ENCODE results near the gene MIB1.
"Not testable (repeated sequence)": the region's sequence is repeated elsewhere in the genome, so short reads cannot be mapped to it uniquely, and the experiment has no call there.

MIB1 gene

DNA sequence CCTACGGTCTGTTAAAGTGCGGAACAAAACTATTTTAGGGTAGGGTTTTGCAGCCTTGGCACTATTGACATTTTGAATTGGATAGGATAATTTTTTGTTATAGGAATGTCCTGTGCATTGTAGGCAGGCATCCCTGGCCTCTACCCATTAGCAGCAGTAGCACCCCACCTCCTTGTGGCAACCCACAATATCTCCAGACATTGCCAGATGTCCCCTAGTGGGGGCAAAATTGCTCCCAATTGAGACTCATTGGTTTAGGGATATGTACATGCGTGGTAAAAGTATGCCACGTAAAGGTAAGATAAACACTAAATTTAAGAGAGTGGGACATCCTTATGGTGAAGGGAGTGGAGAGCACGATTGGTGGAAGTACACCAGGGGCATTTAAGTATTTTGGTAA is 4.6 kb downstream of the MIB1 start:
- no peak for DNase-seq

DNA sequence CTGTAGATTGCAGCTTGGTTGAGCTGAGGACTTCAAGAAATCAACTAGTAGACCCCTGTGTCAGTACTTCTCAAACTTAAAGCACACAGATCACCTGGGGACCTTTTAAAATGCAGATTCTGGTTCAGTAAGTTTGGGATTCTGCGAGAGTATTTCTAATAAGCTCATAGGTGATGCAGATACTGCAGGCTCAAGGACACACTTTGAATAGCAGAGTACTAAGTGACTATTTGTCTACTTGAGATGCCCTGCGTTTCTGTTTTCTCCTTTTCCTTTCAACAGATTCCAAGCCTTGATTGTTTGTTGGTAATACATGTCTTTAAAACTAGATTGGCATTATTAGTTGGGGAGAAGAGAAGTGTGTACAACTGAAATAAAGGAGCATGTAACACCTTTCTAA is 6.7 kb downstream of the MIB1 start:
- no peak for DNase-seq

DNA sequence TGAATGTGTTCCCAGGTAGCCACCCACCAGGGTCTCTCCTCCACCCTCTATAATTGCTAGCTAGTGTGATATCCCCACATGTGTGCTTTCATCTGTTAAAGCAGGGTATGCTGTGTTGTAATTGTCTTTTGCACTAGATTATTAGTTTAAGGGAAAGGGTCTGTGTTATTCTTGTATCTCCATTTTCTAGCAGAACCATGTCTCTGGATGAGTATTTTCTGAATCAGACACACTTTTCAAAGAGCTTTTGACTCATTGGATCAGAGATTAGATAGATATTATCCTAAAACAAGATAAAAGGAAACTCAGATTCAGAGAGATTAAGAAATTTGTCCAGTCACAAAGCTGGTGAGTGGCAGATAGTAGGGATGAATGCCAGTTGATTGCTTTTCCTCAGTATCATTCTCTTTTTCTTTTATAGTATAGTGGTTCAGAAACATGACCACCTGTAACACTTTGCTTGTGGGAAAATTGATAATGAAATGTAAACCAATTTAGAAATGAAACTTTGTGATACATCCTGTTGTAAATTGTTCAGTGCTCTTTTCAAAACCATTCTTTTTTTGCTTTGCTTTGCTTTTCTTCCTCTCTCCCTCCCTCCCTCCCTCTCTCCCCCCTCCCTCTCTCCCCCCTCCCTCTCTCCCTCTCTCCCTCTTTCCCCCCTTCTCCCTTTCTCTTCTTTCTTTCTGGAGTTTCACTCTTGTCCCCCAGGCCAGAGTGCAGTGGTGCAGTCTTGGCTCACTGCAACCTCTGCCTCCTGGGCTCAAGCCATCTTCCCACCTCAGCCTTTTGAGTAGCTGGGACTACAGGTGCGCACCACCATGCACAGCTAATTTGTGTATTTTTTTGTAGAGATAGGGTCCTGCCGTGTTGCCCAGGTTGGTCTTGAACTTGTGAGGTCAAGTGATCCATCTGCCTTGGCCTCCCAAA is 7.4 kb downstream of the MIB1 start:
- no peak for DNase-seq

DNA sequence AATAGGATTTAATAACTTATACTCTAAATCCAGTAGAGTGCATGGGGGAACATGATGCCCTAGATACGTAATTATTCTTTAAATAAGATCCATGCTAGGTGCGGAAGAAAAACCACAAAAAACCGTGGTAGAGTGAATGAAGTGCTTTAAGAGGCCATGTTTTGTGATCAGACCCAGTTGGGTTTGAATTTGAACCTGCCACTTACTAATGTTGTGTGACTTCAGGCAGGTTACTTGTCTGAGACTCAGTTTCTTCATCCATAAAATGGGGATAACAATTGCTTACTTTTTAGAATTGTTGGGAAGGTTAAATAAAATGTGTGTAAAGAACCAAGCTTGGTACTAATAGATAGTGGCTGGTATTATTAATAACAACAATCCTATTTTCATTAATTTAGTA is 17.2 kb downstream of the MIB1 start:
- no peak for DNase-seq

DNA sequence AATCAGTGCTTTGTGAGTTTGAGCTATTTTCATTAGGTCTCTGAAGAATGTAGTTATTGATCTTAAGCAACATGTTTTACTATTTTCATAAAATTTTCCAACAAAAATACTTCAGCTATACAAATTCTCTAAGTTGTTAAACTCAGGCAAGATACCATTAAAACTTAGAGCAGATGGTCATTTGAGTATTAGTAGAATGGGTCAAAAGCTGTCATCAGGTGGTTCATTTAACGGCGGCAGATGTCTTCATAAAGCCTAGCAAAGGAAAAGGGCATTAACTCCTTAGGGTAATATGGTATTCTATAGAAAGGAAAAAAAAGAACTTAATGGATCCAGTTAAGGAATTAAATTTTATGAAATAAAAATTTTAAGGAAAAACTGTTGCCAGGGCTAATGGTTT is 19.2 kb downstream of the MIB1 start:
- DNase-seq, result no peak

DNA sequence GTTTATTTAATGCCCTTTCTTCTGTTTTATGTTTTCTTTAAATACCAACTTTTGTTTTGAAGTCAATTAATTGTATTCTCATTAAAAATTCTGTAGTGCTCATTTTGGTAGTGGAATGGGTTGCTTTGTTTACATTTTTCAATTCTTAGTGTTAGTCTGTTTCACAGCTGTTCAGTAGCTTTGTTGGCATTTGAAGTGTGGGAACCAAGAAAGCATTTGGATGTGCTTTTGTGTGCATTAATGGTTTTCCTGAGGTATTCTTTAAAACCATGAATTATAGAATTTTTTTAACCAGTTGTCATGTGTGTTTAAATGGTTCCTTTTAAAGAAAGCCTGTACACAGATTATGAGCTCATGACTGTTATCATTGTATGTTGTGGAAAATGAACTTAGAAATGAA is 19.7 kb downstream of the MIB1 start:
- no peak for DNase-seq

DNA sequence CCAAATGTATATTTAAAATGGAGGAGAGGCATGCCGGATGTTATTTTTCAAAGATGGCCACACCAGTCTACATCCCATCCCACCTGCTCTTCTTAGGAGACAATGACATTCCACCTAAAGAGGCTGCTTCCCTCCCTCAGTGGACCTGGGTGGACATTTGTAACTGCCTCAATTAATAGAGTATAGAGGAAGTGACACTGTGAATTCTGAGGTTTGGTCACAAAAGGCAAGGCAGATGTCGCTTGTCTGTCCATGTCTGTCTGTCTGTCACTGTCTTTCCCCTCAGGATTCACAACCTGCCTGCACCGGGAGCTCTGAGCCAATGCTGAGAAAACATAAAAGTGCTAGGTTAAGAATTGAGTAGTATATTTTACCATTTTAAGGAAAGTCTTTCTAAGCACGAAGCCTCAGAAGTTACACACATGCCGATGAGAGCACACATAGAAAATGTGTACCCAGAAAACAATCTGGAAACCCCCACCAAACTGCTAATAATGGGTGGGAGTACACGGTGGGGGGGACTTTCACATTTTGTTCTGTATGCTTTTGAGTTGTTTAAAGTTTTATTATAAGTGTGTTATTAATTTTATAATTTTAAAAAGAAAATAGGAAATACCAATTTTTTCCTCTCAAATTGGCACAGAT is 21.0 kb downstream of the MIB1 start:
- DNase-seq, result no peak

DNA sequence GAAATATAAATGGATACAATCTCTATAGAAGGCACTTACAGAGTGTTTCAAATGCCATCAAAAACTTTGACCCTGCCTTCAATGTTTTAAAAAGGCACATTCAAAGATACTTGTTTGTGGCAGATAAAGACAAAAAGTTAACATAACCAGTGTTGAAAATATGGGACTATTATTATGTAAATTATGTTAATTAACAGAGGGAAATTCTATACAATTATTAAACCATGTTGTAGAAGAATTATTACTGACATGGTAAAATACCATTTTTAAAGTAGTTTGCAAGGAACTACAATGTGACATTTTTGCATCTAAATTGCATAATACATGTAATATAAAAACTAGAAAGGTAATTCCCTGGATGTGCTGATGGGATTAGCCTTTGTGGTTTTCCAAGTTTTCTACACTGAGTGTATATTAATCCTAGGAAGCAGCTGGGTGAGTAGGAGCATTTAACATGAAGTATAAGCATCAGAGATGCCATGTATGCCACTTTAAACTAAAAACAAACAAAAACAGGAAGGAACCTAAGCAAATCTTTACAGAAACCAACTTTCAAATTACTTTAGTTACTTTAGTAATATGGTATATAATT is 21.7 kb downstream of the MIB1 start:
- DNase-seq, result no peak

DNA sequence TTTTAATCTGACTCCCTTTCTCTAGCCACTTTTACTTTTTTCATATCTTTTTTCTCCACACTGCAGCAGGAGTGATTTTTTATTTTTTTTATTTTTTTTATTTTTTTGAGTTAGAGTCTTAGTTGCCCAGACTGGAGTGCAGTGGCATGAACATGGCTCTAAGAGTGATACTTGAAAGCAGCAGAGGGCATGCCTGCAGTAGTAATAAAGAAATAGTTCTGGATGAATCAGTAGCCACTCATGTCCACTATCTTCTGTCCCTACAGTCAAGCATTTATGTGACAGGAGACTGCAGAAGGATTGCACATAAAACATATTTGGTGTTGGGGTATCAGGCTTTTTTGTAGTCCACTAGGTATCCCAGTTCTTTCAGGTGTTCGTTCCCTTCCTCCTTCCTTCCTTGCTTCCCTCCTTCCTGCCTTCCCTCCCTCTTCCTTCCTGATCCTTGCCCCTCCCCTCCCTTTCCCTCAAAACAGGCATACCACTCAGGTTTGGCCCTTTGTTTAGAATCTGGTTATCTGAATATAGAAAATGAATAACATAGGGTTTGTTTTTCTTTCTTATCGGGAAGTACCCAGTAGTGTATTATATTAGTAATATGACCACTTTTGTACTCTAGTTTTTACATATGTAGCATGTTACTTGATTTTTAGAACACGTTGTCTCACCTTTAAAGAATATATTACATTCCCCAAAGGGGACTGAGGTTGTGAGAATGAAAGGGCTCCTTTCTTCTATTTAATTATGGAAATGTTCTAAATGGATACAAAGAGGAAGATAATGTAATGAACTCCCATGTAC is 23.5 kb downstream of the MIB1 start:
- DNase-seq, result no peak

DNA sequence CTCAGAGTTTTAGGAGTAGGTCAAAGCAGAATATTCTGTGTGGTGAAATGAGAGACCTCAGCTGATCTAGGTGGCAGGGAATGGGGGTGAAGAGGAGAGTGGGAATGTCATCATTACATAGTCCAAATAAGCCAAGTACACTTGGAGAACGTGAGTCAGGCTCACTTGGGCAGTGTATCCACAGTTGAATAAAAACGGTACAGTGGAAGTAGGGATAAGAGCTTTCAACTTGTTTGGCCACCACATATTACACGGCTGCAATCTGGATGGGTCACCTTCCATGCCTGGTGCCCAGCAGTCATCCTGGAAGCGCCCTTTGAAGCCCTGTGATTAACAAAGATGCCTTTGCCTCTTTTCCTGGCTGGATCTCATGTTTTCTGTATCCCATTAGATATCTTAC is 28.6 kb downstream of the MIB1 start:
- DNase-seq, result no peak

DNA sequence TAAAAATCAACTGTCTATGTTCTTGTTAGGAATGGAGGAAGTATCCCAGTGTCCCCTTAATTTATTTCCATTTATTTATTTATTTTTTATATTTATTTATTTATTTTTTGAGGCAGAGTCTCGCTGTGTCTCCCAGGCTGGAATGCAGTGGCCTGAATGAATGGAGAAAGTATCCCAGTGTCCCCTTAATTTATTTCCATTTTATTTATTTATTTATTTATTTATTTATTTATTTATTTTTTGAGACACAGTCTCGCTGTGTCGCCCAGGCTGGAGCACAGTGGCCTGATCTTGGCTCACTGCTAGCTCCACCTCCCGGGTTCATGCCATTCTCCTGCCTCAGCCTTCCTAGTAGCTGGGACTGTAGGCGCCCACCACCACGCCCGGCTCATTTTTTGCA is 34.1 kb downstream of the MIB1 start:
- no peak for DNase-seq

DNA sequence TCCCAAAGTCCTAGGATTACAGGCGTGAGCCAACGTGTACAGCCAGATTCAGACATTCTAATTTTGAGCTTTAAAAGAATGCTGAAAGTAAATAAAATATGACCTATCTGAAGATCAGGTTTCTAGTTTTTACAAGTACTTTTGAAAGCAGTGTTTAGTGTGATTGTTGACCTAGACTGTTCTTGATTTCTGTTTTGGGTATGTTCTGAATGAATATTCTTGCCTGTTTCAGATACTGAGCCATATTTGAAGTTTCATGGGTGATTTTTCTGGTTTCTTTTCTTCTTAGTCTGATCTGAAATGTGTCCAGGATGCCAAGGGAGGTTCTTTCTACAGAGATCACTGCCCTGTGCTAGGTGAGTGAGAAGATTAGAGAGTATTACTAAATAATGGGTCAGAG is 37.2 kb downstream of the MIB1 start:
- DNase-seq, result no peak

DNA sequence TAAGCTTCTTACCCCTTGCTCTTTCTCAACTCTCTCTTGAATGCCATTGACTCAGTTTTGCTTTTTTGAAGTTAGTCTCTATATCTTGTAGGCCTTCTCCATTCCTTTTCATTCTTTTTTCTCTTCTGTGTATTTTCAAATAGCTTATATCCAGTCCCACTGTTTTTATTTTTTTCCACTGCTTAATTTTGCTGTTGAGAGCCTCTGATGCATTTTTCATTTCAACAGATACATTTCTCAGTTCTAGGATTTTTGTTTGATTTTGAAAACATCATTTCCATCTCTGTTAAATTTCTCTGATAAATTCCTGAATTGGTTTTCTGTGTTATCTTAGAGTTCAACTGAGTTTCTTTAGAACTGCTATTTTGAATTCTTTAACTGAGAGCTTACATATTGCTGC is 45.9 kb downstream of the MIB1 start:
- DNase-seq, result no peak

DNA sequence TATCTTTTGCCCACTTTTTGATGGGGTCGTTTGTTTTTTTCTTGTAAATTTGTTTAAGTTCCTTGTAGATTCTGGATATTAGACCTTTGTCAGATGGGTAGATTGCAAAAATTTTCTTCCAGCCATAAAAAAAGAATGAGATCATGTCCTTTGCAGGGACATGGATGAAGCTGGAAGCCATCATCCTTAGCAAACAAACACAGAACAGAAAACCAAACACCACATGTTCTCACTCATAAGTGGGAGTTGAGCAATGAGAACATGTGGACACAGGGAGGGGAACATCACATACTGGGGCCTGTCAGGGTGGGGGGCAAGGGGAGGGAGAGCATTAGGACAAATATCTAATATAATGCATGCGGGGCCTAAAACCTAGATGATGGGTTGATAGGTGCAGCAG is 55.5 kb downstream of the MIB1 start:
- DNase-seq, result not testable (repeated sequence)

DNA sequence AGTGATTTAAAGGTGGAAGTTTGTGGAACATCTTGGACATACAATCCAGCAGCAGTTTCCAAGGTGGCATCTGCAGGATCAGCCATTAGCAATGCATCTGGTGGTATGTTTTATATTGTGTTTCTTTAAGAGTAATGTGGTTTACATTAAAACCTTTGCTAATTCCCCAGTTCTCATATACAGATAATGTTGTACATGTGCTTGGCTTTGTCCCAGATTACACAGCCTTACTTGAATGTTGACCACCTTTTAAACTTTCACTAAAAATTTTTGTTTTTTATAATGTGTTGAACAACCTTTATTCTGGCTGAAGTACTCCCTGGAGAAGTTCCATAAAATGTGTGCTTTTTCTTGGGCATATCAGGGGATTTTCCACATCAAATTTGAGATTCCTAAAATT is 57.5 kb downstream of the MIB1 start:
- DNase-seq, result no peak

DNA sequence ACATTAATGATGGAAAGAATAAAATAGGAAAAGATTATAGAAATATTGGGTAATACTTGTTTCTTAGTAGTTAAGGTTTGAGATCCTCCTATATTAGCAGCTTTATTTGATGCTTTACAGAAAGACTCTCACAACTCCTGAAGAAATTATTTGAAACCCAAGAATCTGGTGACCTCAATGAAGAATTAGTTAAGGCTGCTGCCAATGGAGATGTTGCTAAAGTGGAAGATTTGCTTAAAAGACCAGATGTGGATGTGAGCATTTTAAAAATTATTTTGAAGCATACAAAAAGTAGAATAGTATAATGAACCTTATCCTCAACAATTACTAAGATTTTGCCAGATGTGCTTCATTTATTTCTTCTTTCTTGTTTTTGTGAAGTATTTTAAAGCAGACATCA is 59.1 kb downstream of the MIB1 start:
- no peak for DNase-seq

DNA sequence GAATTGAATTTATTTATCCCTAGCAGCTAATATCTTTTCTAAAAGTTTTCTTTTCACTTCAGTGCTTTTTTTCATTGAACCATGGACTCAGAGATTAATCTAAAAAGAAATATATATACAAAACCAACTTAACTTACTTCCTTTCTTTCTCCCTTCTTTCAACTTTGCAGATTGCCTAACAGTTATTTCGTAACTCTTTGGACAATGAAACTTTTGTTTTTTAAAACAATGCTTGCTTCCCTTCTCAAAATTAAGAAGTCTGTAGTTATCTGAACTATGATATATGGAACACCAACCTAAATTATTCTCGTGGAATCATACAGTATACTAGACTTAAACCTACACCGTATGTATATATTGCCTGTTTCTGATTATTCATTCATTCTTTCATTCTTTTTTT is 62.9 kb downstream of the MIB1 start:
- DNase-seq, result no peak

DNA sequence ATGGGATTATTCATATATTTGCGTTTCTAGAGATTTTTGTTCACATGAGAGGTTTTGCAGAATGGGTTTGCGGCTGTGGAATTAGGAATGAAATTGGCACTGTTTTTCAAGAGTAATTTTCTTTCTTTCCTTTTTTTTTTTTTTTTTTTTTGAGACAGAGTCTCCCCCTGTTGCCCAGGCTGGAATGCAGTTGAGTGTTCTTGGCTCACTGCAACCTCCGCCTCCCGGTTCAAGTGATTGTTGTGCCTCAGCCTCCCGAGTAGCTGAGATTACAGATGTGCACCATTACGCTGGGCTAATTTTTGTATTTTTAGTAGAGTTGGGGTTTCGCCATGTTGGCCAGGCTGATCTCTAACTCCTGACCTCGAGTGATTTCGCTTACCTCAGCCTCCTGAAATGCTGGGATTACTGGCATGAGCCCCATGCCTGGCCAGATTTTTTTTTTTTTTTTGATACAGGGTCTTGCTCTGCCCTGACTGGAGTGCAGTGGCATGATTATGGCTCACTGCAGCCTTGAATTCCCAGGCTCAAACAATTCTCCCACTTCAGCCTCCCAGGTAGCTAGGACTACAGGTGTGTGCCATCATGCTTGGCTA is 65.3 kb downstream of the MIB1 start:
- no peak for DNase-seq

DNA sequence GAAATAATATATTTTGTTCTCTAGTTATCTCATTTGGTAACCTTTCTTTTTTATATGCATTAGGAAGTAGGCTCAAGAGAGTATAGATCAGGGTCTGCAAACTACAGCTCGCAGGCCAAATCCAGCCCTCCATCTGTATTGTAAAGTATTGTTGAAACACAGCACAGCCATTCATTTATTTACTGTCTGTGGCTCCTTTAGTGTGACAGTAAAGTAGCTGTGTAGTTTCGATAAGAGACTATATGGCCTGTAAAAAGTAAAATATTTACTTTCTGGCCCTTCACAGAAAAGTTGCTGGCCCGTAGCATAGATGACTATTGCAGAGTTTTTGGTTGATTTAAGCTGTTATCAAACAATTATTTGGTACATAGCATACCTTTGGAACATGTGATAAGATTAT is 67.6 kb downstream of the MIB1 start:
- DNase-seq, result no peak

DNA sequence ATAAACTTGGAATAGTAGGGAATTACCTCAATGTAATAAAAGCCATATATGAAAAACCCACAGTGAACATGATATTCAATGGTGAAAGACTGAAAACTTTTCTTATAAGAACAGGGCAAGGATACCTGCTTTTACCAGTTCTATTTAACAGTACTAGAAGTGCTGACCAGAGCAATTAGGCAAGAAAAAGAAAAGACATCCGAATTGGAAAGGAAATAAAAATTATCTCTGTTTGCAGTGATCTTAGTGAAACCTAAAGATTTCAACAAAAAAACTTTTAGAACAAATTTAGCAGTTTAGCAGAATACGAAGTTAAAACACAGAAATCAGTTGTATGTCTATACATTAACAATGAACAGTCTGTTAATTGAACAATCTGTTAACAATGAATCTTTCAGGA is 69.1 kb downstream of the MIB1 start:
- DNase-seq, result no peak

DNA sequence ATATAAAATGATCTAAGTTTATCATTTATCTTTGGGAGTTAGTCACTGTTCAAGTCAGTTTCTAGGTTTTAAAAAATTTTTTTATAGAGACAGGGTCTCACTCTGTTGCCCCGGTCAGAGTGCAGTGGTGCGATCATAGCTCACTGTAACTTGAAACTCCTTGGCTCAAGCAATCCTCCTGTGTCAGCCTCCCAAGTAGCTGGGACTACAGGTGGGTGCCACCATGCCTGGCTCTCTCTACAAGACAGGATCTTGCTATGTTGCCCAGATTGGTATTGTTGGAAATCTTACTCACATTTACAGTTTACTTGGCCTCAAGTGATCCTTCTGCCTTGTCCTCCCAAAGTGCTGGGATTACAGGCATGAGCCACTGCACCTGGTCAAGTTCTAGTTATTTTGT is 74.5 kb downstream of the MIB1 start:
- no peak for DNase-seq

DNA sequence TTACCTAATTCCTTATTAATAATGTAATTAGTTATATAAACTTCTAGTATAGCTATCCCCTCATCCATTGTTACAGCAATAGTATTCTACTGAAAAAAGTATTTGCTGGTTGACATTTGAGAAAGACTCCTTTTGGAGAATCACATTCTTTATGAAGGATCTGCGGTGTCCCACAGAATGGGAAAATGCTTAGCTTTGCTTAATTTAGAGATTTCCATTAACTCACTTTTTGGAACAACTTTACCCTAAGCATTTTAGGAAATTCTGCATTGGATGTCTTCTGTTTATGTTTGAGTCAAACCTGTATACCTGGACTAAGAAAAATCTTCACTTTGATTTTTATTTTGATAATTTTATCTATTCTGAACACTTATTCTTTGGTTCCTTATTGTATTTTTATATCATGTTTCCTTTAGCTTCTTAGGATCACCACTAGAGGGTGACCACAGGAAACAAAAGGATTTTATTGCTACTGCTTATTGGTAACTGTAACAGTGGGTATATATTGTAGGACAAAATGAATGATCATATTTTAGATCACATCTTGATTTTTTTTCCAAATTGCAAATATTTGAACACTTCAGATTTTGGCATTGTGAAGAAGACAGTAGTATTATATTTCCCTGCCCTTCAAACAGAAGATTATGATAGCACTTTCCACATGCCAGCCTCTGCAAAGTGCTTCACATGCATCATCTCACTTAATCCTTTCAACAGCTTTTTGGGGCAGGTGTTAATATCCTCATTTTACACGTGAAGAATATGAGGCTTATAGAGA is 79.6 kb downstream of the MIB1 start:
- DNase-seq, result no peak
